Endometrial microvascular endothelial cells (primary cell): ENCODE results near the gene SOX14. TPM values are rescaled to one million over a fixed set of nuclear protein-coding genes. Genes with fewer than 3 reads are reported as not detected.

Source experiments
- in situ Hi-C: cut with HindIII; loops from 2 replicates; pipeline ENCODE4 v1.10.0; 2017; ENCODE audit warnings: low sequenced_read_pairs, low pct_unique_long_range_greater_than_20kb; ENCODE audit errors: inconsistent ontology term
- total RNA-seq: library from RNA; depleted of rRNA; stranded (reverse); fragments of >200 nt; gene quantifications from one replicate; pipeline ENCODE4 v1.2.3, GENCODE V29; 2015; ENCODE audit errors: inconsistent ontology term

Gene SOX14
- total RNA-seq, 1 donor from 2014 or later = not detected

DNA sequence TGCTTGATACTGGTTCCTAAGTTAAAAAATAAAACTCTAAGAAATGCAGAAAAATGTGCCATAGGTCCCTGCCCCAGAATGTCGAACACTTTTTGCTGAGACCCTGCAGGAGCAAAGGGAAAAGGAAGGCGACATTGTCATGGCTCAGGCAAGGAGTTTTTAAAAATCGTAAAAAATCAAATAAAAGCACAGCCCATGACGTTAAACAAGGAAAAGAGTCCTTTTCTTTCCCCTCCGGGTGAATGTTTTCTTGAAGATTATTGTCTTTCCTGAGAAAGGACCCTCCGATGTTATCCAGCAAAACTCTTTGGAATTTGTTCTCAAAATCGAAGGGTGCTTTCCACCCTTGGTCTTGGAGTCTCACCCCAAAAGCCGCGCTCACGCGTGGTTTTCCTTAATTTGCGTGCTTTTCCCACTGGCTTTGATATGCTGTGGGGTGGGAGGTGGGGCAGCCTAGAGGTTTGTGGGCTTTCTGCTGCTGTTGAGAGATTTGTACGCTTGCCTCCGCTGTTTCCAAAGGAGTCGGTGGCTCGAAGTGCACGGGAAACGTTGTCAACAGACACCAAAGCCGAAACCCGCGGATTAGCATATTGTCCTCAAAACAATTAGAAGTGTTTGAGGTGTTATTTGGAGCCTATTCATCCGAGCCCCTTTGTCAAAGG lies 2.9 kb downstream of the SOX14 start:
- in situ Hi-C loops = no loop called here

GRCh38 chr3:137767538-137768360 lies 3.6 kb downstream of the SOX14 start:
- in situ Hi-C loops = no loop called here

- in situ Hi-C loops = no loop called here
Observed at GRCh38 chr3:137768361-137769321, 4.5 kb downstream of the SOX14 start.

GRCh38 chr3:137769322-137770065 lies 5.4 kb downstream of the SOX14 start:
- in situ Hi-C loops = no loop called here

DNA sequence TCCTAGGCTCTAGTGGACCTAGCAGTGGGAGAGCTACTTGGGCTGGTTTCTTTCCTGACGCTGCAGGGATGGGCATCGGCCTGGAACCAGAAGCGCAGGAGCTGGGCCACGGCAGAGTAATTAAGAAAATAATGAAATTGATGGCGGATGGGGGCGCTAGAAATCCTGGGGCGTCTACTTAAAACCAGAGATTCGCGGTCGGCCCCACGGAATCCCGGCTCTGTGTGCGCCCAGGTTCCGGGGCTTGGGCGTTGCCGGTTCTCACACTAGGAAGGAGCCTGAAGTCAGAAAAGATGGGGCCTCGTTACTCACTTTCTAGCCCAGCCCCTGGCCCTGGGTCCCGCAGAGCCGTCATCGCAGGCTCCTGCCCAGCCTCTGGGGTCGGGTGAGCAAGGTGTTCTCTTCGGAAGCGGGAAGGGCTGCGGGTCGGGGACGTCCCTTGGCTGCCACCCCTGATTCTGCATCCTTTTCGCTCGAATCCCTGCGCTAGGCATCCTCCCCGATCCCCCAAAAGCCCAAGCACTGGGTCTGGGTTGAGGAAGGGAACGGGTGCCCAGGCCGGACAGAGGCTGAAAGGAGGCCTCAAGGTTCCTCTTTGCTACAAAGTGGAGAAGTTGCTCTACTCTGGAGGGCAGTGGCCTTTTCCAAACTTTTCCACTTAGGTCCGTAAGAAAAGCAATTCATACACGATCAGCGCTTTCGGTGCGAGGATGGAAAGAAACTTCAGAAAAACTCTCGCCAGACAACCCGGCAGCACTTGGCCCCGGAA lies 6.1 kb downstream of the SOX14 start:
- in situ Hi-C loops = no loop called here

GRCh38 chr3:137770835-137771399 lies 6.8 kb downstream of the SOX14 start:
- in situ Hi-C loops = no loop called here

- in situ Hi-C loops = no loop called here
Observed at GRCh38 chr3:137771401-137772213, 7.5 kb downstream of the SOX14 start.

GRCh38 chr3:137772214-137772955 lies 8.3 kb downstream of the SOX14 start:
- in situ Hi-C loops = no loop called here

DNA sequence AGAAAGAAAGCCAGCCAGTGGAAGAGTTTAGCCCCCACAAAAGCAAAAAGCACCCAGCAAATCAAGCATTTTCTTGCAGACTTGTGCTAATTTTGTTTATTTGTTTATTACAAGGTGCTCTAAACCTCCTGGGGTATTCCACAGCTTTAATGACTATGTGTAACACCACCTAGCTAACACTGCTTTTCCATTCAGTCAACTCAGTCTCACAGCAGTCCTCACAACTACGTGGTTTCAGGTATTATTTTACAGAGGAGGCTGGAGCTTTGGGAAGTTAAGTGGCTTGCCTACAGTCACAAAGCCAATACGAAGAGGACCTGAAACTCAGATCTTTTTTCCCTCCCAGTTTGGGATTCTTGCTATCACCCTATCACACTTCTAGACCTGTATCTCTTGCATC lies 14.8 kb downstream of the SOX14 start:
- in situ Hi-C loops = no loop called here

- in situ Hi-C loops = no loop called here
Observed at GRCh38 chr3:137787529-137787928, 23.4 kb downstream of the SOX14 start.

- in situ Hi-C loops = no loop called here
Observed at GRCh38 chr3:137789236-137789635, 25.1 kb downstream of the SOX14 start.

DNA sequence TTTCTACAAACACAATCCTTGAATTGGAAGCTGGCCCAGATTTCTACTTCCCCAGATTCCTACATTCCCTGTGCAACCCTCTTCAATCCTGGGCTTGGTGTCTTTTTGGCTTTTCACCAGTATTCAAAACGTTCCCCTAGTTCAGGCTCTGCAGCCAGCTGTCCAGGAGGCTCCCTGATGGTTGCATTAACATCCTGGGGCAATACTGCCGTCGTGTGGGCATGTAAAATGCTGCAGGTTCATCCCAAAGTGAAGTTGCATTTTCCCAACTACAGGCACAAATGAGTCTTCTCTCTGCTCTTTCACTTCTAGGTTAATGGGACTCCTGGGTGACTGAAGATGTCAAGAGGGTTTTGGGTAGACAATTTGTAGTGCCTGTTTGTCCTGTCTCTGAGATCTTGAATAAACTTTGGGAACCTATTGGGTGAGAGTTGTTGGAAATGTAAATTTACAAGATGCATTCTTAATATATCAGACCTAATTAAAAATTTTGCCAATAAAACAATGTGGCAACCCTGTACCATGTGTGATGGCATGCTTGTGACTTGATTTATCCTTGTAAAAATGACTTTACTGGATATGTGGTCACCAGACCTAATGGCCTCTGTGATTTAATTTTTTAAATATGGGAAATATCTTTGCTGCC lies 28.6 kb downstream of the SOX14 start:
- in situ Hi-C loops = no loop called here

GRCh38 chr3:137796993-137797392 lies 32.9 kb downstream of the SOX14 start:
- in situ Hi-C loops = no loop called here

DNA sequence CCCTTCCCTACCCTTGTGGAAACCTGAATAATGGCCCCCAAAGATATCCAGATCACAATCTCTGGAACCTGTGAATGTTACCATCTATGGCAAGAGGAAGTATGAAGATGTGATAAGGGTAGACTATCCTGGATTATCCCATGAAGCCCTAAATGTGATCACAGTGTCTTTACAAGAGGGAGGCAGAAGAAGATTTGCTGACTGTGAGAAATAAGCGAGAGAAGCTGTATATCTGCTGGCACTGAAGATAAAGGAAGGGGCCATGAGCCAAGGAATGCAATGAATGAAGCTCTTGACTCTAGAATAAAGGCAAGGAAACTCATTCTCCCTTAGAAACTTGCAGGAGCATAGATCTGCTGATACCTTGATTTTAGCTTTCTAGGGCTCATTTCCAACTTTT lies 39.1 kb downstream of the SOX14 start:
- in situ Hi-C loops = no loop called here

DNA sequence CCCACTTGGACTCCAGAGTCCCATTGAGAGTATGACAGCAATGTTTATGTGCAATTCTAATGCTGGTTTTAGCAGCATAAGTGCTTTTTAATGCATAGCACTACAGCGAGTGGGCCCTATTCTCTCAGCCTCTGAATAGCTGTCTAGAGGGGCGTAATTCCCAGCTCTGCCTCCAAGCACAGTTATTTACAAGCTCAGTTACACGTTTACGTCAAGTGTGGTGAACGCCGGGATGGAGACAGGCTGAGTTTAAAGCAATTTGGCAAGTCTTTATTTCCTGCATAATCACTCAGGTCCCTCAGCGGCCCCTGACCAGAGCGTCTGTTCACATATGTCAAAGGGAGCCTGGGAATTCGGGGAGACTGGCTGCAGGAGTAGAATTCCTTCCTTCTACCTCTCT lies 43.9 kb downstream of the SOX14 start:
- in situ Hi-C loops = no loop called here

GRCh38 chr3:137809509-137809908 lies 45.4 kb downstream of the SOX14 start:
- in situ Hi-C loops = no loop called here
